GM18502 (cell line): ENCODE results near the gene IL27RA.
A peak's percentile ranks its signal among the peaks of the same experiment; 100 is the strongest.
"Not testable (repeated sequence)": the region's sequence is repeated elsewhere in the genome, so short reads cannot be mapped to it uniquely, and the experiment has no call there.

Source experiments
- ATAC-seq: cut with Tn5 transposase; IDR thresholded peaks from one replicate; pipeline ENCODE4 v1.9.1; 2021; ENCODE audit warnings: mild to moderate bottlenecking; ENCODE audit not compliant: unreplicated experiment, poor library complexity

Gene IL27RA

DNA sequence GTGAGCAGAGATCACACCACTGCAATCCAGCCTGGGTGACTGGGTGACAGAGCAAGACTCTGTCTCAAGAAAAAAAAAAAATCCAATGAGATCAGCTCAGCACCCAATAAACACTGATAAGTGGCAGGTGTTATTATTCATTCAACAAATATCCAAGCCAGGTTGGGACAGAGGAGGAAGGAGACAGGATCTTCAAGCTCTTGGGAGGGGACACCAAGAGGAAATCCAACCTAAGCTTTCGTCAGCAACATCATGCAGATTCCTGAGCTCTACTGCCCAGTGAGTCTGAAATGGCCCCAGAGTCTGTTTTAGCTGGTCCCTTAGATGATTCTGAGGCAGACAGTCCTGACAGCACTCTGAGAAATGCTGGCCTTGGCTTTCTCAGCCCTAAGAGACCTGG lies 33.1 kb upstream of the IL27RA start:
- no peak for ATAC-seq

DNA sequence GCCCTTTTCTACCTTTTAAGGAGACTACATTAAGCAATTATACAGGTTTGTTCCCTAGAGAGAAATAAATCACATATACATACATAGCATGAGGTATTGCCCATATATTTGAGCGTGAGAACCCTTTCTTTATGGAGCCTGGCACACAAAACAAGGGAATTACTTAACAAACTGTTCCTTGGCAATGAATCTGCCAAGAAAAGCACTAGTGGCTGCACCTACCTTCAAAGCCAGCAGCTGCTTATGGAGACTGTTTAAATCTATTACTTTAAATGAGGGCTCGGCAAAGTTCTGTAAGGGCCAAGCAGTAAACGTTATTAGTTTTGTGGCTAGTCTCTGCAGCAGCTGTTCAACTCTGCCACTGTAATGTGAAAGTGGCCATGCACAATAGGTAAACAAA lies 32.5 kb upstream of the IL27RA start:
- no peak for ATAC-seq

DNA sequence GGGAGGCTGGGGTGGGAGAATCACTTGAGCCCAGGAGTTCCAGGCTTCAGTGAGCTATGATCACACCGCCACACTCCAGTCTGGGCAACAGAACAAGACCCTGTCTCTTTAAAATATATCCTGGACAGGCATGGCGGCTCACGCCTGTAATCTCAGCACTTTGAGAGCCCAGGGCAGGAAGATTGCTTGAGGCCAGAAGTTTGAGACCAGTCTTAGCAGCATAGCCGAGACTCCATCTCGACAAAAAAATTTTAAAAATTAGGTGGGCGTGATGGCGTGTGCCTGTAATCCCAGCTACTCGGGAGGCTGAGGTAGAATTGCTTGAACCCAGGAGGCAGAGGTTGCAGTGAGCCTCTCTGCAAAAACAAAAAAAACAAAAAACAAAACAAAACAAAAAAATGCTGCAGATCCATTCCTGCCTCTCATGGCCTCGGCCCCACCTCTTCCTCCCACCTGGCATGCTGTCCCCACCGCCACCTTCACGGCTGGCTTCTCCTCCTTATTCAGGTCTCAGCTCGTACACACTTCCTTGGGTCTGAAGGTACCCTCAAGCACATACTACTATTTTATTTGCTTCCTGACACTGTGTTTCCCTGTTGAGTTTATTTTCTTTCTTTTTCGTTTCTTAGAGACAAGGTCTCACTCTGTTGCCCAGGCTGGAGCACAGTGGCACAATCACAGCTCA lies 30.7 kb upstream of the IL27RA start:
- ATAC-seq = no peak

DNA sequence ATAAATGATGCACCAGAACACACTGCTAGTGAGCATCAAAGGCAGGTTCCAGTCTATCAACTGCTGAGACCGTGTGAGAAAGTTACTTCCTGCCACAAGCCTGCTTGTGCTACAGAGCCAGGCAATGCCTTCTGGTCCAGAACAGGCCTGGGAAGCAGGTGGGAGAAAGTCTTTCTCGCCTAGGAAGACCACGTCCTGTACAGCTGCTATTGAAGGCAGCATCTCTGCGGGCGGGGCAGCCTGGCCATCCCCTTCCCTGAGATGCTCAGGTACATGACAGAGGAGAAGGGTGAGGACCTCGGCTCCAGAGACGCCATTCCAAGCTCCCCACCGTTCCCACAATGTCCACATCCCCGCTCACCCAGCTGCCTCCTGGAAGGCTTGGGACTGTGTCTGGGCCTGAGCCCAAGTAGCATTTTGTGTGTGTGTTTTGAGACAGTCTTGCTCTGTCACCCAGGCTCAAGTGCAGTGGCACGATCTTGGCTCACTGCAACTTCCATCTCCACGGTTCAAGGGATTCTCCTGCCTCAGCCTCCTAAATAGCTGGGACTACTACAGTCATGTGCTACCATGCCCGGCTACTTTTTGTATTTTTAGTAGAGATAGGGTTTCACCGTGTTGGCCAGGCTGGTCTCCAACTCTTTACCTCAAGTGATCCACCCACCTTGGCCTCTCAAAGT lies 28.9 kb upstream of the IL27RA start:
- no peak for ATAC-seq

DNA sequence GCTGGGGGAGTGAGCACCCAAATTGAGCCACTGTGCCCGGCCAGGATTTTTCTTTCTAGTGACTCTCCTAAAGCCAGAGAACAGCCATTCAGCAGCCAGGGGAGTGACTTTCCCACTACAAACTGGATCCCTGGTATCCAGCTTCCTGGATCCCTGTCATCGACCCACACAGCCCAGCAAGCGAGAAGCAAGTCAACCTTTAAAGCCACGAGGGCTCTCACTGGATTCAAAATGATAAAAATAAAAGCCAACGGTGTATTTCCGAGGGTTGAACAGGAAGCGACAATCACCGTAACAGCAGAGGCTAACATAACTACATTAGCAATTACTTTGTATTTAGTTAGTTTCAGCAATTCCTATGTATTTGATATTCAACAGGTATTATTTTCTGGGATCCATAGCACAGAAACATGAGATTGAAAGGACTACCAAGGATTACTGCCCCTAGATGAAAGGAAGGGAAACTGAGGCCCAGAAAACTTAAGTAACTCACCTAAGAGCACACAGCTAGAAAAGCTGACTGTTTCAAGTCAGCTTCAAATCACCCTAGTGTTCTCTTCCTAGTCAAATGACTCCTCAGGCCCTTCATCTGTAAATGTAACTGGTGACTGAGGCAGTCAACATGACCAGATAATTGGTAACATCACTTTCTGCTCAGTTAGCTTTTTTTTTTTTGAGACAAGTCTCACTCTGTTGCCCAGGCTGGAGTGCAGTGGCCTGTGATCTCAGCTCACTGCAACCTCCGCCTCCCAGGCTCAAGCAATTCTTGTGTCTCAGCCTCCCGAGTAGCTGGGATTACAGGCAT lies 28.1 kb upstream of the IL27RA start:
- ATAC-seq = no peak

DNA sequence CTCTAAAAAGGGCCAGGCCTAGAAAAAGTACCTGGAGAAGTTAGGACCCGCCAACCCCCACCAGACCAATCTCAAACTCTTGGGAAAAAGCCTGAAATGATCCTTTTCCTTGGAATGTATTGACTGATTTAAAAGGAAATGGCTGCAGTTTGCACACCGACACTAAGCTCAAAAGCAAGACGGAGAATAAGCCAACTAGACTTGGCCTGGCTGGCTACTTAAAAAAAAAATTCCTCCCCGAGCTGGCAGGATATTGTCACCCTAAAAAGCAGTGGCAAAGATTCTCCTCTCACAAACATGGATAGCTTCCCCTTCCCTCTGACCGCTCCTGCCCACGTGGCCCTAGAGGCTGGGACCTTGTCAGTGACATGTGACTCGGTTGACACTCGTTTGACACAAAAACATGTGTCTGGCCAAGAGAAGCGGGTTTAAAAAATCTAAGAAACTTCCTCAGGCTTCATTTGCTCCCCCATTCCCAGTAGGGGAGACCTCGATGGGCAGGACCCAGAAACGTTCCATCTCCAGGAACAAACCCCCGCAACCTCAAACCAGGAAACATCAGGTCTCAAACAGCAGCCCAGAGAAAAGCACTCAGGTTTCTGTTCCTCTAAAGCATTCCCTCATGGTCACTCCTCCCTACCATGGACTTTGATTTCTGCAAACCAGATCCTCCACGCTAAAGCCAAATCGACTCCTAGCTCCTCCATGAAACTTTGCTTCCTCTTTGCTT lies 26.8 kb upstream of the IL27RA start:
- no peak for ATAC-seq

DNA sequence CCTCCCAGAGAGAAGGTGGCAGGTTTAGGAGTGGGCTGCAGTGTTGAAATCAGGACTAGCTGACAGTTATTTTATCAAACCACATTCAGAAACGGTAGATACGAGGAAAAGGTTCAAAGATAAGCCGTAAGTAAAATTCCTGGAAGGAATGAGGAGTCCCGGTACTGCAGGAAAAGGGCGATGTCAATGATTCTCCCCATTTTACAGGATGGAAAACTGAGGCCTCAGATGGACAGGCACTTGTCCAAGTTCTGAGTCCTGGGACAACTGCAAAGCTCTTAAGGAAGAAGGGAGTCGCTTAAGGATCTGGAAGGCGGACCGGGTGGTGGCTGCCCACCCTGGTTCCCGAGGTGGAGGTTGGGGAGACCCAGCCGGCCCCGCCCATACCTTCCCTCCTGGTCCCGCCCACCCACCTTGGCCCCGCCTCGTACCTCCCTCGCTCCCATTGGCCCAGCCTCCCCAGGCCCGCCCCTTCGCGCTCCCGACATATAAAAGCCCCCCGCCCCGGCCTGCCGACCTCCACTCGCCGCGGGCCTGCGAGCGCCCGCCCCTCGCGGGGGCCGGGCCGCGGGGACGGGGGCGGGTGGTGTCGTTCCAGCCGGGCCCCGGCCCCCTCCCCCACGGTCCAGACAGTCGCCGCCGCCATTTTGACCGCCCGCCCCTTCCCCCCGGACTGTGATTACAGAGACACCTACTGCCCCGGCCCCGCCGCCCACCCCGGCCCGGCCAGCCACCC lies 26.0 kb upstream of the IL27RA start:
- ATAC-seq = peak; percentile 27

DNA sequence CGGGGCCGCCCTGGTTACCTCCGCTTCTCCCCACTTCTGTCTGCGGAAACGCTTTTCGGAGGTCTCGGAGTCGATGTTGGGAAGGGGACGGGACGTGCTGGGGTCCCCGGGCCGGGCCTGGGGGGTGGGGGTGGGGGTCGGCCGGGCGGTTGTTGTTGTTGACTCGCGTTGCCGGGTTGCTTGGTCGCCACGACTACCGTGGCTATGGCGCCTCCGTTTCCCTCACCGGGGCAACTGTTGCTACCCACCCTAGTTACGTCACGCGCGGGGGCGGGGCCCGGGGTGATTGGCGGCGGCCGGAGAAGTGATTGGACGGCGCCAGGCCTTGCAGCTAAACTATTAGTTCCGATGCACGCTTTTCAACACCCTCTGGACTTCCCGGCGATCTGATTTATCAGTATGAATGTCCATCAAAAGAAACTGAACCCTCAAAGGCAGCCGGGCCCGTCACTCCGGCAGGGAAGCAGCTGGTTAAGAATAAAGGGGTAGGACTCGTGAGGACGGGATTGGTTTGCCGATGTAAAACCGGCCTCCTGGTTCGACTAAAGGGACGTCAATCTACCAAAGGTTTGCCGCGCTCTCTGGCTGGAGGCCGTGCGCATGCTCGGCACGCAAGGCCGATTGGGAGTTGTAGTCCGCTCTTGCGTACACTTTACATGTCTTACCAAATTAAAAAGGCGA lies 25.3 kb upstream of the IL27RA start, which contains the start of gene RFX1:
Gene RFX1 (minus strand): TSS at position 236 of the 681 bp plus-strand sequence. CDS start 12,477 bp downstream, outside the sequence.
- peak; percentile 77 for ATAC-seq

DNA sequence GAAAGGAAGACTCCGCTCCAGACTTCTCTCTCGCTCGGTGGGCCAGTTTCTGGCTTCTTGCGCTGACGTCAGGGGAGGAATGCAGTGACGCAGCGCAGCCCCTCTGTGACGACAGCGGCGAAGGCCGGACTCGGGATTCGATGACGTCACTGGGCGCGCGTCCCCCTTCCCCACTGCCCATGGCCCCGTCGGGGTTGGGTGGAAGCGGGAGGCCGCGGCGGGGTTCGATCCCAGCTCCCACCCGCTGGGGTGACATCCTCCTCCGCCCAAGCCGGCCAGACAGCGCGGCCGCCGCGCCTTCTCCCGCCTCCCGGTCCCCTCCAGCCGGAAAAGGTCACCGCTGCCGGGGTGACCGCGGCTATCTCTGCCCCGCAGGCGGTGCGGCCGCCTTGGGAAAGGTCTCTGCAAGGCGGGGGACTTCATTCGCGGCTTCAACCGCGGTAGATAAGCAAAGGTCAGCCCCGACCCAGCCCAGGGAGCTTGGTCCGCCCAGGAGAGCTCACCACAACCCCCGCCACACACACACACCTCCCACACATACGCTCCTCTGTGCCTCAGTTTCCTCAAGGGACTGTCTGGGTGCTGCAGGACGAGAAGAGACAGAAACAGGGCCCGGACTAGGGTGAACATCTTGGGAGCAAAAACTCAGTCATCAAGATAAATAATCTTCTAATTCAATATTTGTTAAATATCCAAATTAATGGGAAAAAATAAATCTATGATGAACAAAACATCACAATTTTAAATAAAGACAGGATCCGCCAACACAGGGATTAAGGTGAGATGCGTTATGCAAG lies 24.6 kb upstream of the IL27RA start:
- peak; percentile 52 for ATAC-seq

DNA sequence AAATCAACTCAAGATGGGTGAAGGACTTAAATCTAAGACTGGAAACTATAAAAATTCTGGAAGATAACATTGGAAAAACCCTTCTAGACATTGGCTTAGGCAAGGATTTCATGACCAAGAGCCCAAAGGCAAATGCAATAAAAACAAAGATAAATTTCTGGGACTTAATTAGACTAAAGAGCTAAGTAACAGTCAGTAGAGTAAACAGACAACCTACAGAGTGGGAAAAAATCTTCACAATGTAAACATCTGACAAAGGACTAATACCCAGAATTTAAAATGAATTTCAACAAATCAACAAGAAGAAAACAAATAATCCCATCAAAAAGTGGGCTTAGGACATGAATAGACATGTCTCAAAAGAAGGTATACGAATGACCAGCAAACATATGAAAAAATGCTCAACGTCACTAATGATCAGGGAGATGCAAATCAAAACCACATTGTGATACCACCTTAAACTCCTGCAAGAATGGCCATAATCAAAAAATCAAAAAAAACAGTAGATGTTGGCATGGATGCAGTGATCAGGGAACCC lies 19.1 kb upstream of the IL27RA start:
- no peak for ATAC-seq

DNA sequence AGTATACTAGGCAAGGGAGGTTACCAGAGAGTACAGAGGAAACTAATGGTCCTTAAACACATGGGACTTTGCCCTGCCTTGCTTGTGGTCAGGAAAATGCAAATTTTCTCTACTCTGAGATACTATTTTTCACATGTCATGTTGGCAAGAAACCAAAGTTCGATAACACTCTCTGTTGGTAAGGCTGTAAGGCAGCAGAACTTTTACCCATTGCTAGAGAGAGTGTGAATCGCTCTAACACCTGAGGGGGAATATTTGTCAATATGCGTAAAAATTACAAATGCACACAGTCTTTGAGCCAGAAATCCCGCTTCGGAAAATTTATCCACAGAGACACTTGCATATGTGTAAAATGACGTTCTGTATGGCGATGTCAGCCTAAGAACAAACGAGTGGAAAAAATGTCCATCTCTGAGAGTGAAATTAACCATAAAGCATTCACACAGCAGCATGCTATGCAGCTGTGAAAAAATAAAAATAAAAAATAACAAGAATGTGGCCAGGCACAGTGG lies 16.0 kb upstream of the IL27RA start:
- ATAC-seq = peak; percentile 68

DNA sequence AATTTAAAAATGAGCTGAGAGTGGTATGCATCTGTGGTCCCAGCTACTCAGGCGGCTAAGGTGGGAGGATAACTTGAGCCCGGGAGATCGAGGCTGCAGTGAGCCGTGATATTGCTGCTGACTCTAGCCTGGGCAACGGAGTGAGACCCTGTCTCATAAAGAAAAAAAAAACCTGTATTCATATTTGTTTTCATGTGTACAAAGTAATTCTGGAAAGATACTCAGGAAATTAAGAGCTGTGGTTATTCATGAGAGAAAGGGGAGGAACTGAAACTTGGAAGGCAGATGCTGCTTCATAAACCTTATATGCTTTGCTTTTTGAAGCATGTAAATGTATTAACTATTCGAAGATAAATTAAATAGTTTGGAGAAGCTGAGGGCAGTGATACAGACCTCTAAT lies 12.5 kb upstream of the IL27RA start:
- ATAC-seq = no peak

DNA sequence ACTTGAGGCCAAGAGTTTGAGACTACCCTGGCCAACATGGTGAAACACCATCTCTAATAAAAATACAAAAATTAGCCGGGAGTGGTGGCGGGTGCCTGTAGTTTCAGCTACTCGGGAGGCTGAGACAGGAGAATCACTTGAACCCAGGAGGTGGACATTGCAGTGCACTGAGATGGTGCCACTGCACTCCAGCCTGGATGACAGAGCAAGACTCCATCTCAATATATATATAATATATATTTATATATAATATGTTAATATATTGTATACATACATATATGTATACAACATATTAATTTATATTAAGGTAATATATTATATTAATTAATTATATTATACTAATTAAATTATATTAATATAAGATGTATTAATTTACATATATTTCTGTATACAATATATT lies 11.8 kb upstream of the IL27RA start:
- not testable (repeated sequence) for ATAC-seq

DNA sequence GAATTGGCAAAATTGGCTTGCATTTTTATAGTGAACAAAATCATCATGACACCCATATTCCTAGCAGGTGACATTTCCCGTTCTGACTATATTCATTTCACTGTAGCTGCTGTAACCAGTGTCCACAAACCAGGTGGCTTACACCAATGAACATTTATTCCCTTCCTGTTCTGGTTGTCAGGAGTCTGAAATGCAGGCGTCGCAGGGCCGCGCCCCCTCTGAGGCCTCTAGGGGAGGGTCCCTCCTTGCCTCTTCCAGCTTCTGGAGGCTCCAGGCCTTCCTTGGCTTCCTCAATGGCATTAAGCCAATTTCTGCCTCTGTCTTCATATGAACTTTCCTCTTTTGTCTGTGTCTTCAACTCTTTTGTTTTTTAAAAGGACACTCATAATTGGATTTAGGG lies 10.1 kb upstream of the IL27RA start:
- no peak for ATAC-seq

DNA sequence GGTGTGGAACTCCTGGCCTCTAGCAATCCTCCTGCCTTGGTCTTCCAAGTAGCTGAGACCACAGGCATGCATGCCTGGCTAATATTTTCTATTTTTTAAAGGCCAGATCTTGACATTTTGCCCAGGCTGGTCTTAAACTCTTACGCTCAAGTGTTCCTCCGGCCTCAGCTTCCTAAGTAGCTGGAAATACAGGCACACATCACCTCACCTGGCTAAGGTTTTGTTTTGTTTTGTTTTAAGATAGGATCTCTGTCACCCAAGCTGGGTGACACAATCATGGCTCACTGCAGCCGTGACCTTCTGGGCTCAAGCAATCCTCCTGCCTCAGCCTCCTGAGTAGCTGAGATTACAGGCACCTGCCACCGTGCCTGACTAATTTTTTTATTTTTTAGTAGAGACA lies 9.1 kb upstream of the IL27RA start:
- no peak for ATAC-seq

DNA sequence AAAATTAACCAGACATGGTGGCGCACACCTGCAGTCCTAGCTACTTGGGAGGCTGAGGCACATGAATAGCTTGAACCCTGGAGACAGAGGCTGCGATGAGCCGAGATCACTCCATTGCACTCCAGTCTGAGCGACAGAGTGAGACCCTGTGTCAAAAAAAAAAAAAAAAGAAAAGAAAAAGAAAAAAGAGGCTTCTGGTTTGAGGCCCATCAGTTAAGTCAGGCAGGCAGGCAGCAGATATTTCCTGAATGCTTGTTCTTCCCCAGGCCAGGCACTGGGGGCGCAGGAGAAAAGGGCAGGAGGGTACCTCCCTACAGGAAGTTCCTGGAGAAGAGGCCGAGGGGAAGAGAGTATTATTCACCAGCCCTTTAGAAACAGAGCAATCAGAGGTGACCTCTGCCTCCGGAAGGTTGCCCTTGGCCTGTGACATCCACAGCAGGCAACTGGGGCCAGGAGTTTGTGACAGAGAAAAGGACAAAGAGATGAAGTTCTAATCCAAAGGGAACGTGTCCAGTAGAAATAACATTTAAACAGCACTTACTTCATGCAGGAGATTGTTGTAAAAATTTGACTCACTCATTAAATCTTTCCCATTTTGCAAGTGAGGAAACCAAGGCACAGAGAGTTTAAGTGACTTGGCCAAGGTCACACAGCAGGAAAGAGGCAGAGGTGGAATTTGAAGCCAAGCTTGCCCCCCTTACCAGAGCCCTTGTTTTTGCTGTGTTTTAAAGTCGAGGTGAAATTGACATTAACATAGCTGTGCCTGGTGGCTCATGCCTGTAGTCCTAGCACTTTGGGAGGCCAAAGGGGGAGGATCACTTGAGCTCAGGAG lies 7.9 kb upstream of the IL27RA start:
- ATAC-seq = no peak

DNA sequence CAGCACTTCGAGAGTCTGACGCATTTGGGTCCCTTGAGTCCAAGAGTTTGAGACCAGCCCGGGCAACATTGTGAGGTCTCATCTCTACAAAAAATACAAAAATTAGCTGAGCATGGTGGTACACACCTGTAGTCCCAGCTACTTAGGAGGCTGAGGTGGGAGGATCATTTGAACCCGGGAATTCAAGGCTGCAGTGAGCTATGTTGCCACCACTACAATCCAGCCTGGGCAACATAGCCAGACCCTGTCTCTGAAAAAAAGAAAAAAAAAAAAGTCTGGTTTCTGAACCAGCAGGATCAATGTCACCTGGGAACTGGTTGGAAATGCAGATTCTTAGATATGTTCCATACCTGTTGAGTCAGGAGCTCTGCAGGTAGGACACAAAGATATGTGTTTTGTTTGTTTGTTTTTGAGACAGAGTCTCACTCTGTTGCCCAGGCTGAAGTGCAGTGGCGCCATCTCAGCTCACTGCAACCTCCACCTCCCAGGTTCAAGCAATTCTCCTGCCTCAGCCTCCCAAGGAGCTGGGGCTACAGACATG lies 4.8 kb upstream of the IL27RA start:
- not testable (repeated sequence) for ATAC-seq
